Activated CD4-positive, alpha-beta T cell treated with anti-CD3 and anti-CD28 coated beads for 1 hour (primary cell): Measurements from ENCODE around the gene GAS7.

Source experiments
- DNase-seq: peaks from one replicate; pipeline ENCODE4 v3.0.0-alpha.2; 2020

GAS7 gene

DNA sequence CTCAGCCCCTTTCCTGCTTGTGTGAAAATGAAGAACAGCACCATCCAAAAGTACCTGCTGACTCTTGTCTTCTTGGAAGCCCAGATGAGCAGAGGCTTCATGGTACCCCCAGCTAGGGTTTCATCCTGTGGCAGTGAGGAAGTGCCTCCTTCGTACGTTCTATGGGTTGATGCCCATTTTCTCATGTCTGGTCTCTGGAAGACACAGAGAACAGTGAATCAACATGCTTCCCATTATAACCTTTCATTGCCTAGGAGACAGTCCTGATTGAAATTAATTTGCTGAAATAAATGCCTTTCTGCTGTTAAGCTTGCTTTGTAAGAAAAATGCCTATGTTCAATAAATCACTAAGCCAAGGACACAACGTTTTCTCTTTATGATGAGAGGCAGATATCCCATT, 329.9 kb downstream of the GAS7 start:
- DNase-seq: no peak

DNA sequence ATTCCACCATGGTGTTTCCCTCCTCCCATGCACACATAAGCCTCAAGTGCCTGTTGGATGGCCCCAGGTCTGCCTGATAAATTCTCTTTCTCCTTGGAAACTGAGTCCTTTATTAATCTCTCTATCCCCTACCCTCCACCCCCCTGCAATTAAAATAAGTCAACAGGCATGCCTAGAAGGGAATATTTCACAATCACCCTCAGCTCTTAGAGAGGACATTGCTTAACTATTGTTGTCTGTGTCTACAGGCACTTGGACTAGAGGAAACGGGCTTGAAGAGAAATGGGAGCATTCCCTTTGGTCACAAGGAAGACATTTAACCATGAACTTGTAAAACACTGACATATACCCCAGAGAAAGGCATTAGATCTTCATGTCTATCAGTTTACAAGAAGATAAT, 332.8 kb downstream of the GAS7 start:
- DNase-seq: no peak

DNA sequence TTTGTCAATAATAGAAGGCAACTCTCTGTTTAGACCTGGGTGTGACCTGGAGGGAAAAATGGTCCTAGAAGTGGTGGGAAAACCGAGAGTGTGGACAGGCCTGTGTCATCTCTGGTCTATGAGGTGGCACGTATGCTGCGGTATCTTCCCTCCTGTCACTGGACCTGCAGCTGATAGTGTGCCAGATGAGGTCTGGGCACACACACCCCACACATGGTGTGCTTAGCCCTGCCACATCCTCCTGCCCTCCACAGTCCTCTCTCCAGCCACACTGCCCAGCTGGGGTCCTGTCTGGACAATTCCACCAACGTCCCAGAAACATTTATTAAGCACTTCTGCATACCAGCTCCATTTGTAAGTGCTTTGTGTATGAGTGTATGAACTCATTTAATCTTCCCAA, 335.5 kb downstream of the GAS7 start:
- DNase-seq: no peak

DNA sequence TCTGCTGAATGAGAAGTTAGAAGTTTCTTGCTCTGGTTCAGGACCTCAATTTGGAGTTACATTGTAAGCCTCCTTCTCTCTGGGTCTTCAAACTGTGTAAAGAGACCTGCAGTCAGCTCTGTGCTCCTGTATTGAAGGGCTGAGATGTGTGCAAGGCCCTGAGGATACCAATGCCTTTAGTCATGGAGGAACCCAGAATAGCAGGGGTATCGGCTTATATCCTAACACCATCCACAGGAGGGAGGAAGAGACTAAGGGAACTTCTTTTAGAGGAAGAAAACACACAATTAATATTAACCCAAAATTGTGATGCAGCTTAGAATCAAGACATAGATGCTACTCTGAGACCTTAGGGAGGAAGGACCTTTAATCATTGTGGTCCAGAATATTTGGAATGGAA, 336.2 kb downstream of the GAS7 start:
- no peak for DNase-seq

DNA sequence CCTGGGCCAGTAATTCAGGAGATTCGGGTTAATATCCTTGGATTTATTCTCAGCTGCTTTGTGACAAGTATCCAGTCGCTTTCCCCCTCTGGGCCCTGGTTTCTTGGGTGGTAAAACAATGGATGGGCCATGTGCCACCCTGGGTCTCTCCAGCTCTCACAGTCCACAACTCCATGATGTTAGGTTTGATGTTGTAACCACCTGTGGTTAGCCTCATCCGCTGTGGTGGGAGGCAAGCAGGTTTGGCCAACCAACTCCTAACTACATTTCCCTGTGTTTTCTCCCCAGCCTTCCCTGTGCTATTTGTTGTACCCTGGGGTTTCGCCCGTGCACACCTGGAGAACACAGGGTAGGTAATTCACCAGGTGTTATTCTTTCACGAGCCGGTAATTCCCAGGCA, 337.6 kb downstream of the GAS7 start:
- DNase-seq: no peak
